Thyroid gland (tissue), 4 donors: ENCODE data around the gene COQ7.

Experiments used
- CTCF ChIP-seq, 6 experiments: fragments of 200-600 bp in 3 of 6; fragments of 450-650 bp in 3 of 6; sonication (generic) in 3 of 6; IDR thresholded peaks; one replicate each; pipeline ENCODE4 v1.5.1; 2016 to 2019; ENCODE audit warnings: antibody characterized with exemption in 6 of 6, mild to moderate bottlenecking in 2 of 6, inconsistent platforms in 1 of 6, moderate library complexity in 1 of 6
- POLR2A ChIP-seq, 2 donors: fragments of 450-650 bp; IDR thresholded peaks; one replicate each; pipeline ENCODE4 v1.6.1; 2017; ENCODE audit warnings: antibody characterized with exemption in 2 of 2, mild to moderate bottlenecking in 2 of 2, moderate library complexity in 1 of 2

GRCh38 chr16:19108409-19109287 lies 41.2 kb downstream of the COQ7 start:
- no peak for TF ChIP-seq POLR2A (IDR thresholded peaks at IDR 0.05)
- TF ChIP-seq CTCF (IDR thresholded peaks at IDR 0.05) = no peak
